ENCODE measurements around the gene LY6G5B.

LY6G5B gene, protein sequence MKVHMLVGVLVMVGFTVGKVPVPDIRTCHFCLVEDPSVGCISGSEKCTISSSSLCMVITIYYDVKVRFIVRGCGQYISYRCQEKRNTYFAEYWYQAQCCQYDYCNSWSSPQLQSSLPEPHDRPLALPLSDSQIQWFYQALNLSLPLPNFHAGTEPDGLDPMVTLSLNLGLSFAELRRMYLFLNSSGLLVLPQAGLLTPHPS

GRCh38 chr6:31669676-31670075, at the start of gene LY6G5B:
Gene LY6G5B (plus strand): TSS chr6:31669976. CDS start chr6:31670951, 975 bp downstream.
- TF ChIP-seq, protein P1, sequence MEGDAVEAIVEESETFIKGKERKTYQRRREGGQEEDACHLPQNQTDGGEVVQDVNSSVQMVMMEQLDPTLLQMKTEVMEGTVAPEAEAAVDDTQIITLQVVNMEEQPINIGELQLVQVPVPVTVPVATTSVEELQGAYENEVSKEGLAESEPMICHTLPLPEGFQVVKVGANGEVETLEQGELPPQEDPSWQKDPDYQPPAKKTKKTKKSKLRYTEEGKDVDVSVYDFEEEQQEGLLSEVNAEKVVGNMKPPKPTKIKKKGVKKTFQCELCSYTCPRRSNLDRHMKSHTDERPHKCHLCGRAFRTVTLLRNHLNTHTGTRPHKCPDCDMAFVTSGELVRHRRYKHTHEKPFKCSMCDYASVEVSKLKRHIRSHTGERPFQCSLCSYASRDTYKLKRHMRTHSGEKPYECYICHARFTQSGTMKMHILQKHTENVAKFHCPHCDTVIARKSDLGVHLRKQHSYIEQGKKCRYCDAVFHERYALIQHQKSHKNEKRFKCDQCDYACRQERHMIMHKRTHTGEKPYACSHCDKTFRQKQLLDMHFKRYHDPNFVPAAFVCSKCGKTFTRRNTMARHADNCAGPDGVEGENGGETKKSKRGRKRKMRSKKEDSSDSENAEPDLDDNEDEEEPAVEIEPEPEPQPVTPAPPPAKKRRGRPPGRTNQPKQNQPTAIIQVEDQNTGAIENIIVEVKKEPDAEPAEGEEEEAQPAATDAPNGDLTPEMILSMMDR (IDR thresholded peaks at IDR 0.05; ENCODE audit: low read depth, low read length): no peak
- Histone ChIP-seq H3K36me3 (peaks cover 77% of the 10 kb centered on the region), H3K27me3 (ENCODE audit: insufficient read depth, low read depth, severe bottlenecking) (no peaks in the 10 kb centered on the region), H3K4me3 (ENCODE audit: low read depth, low read length) (no peak within 1 kb of the TSS), H3K27ac (no peak within 1 kb of the TSS), H3K9me3 (ENCODE audit: severe bottlenecking) (no peaks in the 10 kb centered on the region)
- DNase-seq: no peak

DNA sequence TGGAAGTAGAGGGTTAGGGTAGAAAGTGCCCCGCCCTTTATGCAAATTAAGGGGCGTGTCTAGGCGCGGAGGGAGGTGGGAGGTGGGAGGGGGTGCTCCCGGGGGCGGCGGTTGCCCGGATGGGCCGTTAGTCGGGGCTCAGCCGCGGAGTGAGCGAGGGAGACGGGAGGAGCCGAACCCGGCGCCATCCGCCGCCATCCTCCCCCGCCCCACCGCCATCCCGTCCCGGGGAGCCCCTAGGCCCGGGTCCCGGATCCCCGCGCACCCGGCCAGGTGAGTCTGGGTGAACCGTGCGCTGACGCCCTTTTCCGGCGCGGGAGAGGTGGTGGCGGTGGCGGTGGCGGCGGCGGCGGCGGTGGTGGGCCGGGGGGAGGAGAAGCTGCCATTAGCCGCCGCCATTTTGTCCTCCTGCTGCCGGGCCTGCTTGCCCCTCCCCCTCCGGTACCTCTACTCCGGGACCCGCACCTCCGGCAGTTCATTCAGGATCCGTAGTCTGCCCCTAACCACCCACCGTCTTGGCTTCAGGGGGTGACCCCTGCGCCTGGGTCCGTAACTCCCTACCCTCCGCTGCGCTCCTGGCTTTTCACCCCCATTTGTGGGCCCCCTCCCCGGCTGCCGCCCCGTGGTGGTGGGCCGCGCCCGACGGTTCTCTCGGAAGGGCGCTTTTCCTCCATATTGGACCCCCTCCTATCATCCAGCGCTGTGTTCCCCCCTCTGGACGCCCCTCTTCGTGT, 49.0 kb upstream of the LY6G5B start, which contains the start of gene PRRC2A:
Gene PRRC2A, plus strand, starts transcription at position 130 of the 734 bp plus-strand sequence. CDS start 2,075 bp downstream, outside the sequence.
- TF ChIP-seq, protein P1 (IDR thresholded peaks at IDR 0.05; ENCODE audit: low read depth, low read length): no peak
- no peaks in the 10 kb centered on the region for H3K9me3 ChIP-seq (ENCODE audit: severe bottlenecking)
- DNase-seq: peak; percentile 92
- H3K27me3 ChIP-seq (ENCODE audit: insufficient read depth, low read depth, severe bottlenecking): no peaks in the 10 kb centered on the region
- peak within 1 kb of the TSS; percentile 74 for H3K4me3 ChIP-seq (ENCODE audit: low read depth, low read length)
- H3K27ac ChIP-seq: peak within 1 kb of the TSS; percentile 99
- H3K36me3 ChIP-seq: peaks cover 51% of the 10 kb centered on the region

GRCh38 chr6:31621320-31621939, 48.3 kb upstream of the LY6G5B start:
- H3K4me3 ChIP-seq (ENCODE audit: low read depth, low read length): peak overlapping the region; percentile 74
- TF ChIP-seq, protein P1 (IDR thresholded peaks at IDR 0.05; ENCODE audit: low read depth, low read length): no peak
- peaks cover 58% of the 10 kb centered on the region for H3K36me3 ChIP-seq

DNA sequence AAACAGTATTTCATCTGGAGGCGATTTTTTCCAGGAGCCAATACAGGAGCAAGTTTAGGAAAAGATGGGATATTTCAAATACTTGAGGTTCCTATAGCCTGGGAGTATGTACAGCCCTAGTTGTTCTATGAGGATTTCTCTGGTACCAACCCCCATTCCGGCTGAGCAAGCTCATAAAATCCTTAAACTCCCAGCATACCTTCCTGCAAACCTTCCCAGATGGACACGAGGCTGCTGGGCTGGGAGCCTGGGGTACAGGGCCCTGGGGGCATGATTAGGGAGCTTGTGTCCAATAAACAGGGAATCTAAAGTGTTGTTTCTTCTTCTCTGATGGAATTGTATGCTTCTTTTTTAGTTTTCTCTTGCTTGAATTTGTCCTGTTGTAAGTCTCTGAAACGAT, 47.8 kb upstream of the LY6G5B start:
- Histone ChIP-seq H3K27me3 (ENCODE audit: insufficient read depth, low read depth, severe bottlenecking) (no peaks in the 10 kb centered on the region), H3K4me3 (ENCODE audit: low read depth, low read length) (peak overlapping the region; percentile 74), H3K36me3 (peaks cover 63% of the 10 kb centered on the region), H3K9me3 (ENCODE audit: severe bottlenecking) (no peaks in the 10 kb centered on the region), H3K27ac (peak overlapping the region; percentile 99)
- TF ChIP-seq, protein P1 (IDR thresholded peaks at IDR 0.05; ENCODE audit: low read depth, low read length): no peak
- DNase-seq: no peak

More at GRCh38 chr6:31621320-31621939, 48.3 kb upstream of the LY6G5B start:
- Histone ChIP-seq H3K9me3 (ENCODE audit: severe bottlenecking) (no peaks in the 10 kb centered on the region), H3K27me3 (ENCODE audit: insufficient read depth, low read depth, severe bottlenecking) (no peaks in the 10 kb centered on the region), H3K27ac (peak overlapping the region; percentile 99)
- no peak for DNase-seq

GRCh38 chr6:31622684-31623091, 47.1 kb upstream of the LY6G5B start:
- H3K4me3 ChIP-seq (ENCODE audit: low read depth, low read length): no peak overlapping the region
- peaks cover 70% of the 10 kb centered on the region for H3K36me3 ChIP-seq

More at GRCh38 chr6:31622684-31623091, 47.1 kb upstream of the LY6G5B start:
- Histone ChIP-seq H3K9me3 (ENCODE audit: severe bottlenecking) (no peaks in the 10 kb centered on the region), H3K27ac (peak overlapping the region; percentile 99), H3K27me3 (ENCODE audit: insufficient read depth, low read depth, severe bottlenecking) (no peaks in the 10 kb centered on the region)
- no peak for DNase-seq
- TF ChIP-seq, protein P1 (IDR thresholded peaks at IDR 0.05; ENCODE audit: low read depth, low read length): no peak
